HG03521 (cell line): ENCODE results near the gene AADACL2.
"Not testable (repeated sequence)": the region's sequence is repeated elsewhere in the genome, so short reads cannot be mapped to it uniquely, and the experiment has no call there.

Experiments used
- ATAC-seq: cut with Tn5 transposase; IDR thresholded peaks from one replicate; pipeline ENCODE4 v1.9.1; 2021; ENCODE audit warnings: mild to moderate bottlenecking, moderate library complexity; ENCODE audit not compliant: unreplicated experiment

AADACL2 gene

DNA sequence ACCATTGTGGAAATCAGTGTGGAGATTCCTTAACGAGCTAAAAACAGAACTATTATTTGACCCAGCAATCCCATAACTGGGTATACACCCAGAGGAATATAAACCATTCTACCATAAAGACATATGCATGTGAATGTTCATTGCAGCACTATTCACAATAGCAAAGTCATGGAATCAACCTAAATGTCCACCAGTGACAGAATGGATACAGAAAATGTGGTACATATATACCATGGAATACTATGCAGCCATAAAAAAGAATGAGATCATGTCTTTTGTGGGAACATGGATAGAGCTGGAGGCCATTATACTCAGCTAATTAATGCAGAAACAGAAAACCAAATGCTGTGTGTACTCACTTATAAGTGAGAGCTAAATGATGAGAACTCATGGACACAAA, 31.0 kb downstream of the AADACL2 start:
- ATAC-seq = not testable (repeated sequence)

GRCh38 chr3:151765685-151766084, 32.0 kb downstream of the AADACL2 start:
- ATAC-seq = no peak

GRCh38 chr3:151766454-151766853, 32.7 kb downstream of the AADACL2 start:
- ATAC-seq = no peak

DNA sequence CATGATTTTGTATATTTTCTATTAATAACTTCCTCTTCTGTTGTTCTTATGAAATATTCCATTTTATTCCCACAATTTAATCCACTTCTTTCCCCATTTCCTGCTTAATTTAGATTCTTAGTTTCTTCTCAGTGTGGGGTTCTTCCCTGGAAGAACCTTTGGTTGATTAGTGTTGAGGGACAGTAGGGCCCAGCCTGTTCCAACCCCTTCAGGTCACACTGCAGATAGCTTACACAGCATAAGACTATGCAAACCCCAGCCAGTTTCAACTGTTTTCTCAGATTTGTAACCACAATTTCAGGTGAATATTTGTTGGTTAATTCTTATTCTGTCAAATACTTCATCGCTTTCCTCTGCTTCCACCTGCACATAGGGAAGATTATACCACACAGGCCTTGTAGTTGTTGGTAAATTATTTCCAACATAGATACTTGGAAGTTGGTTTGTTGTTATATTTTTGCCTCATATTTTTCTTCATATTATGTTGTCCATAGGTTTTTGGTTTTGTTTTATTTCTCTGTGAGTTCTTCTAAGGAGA, 34.7 kb downstream of the AADACL2 start:
- no peak for ATAC-seq

DNA sequence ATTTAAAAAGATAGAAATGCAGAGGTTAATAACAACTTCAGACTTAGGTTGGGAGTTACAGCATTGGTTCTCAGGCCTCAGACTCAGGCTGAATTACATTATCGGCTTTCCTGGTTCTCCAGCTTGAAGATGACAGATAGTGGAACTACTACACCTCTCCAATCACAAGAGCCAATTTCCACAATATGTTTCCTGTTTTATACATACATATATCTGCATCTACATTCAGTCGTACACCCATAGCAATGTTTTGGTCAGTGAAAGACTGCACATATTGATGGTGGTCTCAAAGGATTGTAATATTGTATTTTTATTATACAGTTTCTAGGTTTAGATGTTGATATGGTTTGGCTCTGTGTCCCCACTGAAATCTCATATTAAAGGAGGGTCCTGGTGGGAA, 35.4 kb downstream of the AADACL2 start:
- ATAC-seq = no peak

DNA sequence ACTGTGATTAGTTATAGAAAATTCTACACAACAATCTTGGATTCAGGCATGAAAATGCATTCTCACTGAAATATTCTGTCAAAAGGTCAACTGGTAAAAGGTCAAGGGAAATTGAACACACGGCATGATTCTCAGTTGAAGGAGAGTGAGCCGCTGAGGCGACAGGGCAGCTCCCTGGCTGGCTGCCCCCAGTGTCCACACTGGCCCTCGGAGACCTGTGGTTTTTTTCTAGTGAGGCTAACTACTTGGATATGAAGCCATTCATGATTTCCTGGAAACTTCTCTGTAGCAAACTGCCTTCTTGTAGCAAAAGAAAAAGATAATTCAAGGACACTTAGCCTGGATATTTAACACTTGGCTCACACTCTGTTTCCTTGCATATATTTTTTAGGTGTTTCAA, 37.2 kb downstream of the AADACL2 start:
- no peak for ATAC-seq

GRCh38 chr3:151772825-151773480, 39.2 kb downstream of the AADACL2 start:
- ATAC-seq = no peak

- ATAC-seq = no peak
Observed at GRCh38 chr3:151774235-151774634, 40.5 kb downstream of the AADACL2 start.

DNA sequence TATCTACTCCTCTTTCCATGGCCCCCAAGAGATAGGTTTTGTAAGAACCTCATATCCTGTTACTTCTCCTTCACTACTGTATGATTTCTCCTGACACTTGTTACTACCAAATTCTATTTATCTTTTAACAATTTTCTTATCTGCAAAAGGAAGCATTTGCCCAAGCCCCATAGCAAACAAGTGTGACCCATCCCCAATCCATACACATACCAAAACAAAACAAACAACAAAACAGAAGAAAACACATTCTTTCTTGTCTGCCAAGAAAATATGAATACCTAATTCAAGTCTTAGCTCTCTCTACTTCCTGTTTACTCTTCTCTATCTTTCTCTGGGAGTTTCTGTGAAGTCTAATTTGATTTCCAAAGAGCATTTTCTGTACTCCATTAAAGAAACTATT, 41.2 kb downstream of the AADACL2 start:
- ATAC-seq = no peak

DNA sequence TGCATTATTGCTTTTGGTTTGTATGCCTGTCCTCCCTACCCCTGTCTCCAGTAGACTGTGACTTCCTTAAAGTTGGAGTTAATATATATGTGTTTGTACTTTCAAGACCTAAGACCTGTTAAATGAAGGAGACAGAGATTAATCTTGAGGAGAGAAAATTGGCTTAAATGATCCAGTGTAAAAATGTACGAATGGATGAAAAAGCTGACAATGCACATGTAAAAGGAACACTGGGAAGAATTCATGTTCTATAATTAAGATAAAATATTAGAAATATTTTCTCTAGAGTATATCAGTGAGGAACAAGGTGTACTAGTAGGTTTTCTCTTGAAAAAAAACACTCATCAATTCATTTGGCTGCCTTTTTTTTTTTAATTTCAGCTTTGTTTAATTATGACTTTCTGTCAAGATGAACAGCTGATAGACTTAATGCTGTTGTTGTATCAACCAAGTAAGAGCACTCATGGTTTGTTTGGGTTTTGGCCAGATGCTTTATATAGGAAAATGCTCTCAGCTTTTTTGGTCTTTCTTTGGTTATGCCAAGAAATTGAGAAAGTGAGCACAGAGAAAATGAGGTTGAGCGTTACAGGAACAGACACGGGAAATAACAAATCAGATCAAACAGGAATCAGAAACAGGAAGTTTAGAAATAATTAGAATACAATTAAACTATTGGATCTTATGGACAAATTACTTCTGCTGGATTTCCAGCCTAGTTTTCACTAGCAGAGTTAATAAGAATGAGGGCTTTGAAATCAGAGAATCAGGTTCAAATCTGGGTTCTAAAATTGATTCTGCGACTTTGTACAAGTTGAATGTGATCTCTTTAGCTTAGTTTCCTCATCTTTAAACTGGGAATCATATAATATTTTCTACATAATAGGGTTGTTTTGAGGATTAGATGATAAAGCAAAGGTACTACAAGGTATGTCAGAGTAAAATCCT, 41.9 kb downstream of the AADACL2 start:
- no peak for ATAC-seq

GRCh38 chr3:151776259-151776740, 42.6 kb downstream of the AADACL2 start:
- no peak for ATAC-seq

GRCh38 chr3:151777880-151778279, 44.2 kb downstream of the AADACL2 start:
- ATAC-seq = no peak

GRCh38 chr3:151787626-151788025, 53.9 kb downstream of the AADACL2 start:
- no peak for ATAC-seq

- no peak for ATAC-seq
Observed at GRCh38 chr3:151788401-151788800, 54.7 kb downstream of the AADACL2 start.

DNA sequence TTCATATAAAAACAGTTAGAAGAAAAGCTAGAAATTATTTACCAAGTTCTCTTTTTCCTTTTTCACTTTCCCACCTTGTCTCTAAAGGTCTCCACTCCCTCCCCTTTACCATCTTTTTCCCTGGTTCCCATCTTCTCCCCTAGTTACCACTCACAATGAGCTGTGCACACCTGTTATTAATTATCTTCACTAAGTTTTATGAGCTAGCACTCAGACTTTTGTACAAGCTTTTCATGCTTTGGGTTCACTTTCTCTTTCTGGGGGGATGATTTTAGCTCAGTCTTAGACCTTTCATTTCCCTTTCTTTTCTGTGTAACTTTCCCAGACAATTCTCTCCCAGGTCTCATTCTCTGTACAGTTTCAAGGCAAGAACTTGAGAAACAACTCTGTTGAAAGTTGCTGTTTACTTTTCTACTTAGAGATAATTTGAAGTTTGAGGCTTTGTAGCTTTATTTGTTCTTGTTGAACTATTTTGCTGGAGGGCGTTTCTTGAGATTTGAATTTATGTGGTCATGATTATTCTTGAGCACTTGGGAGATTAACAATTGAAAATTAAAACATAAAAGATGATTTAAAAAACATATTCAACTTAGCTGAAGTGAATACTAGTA, 56.2 kb downstream of the AADACL2 start:
- no peak for ATAC-seq

- not testable (repeated sequence) for ATAC-seq
Observed at GRCh38 chr3:151790763-151791162, 57.0 kb downstream of the AADACL2 start.

- ATAC-seq = no peak
Observed at GRCh38 chr3:151792411-151792810, 58.7 kb downstream of the AADACL2 start.

GRCh38 chr3:151793636-151794035, 59.9 kb downstream of the AADACL2 start:
- ATAC-seq = no peak

GRCh38 chr3:151794080-151794479, 60.4 kb downstream of the AADACL2 start:
- ATAC-seq = no peak

- ATAC-seq = no peak
Observed at GRCh38 chr3:151795276-151795675, 61.5 kb downstream of the AADACL2 start.

GRCh38 chr3:151796105-151796680, 62.5 kb downstream of the AADACL2 start:
- ATAC-seq = no peak
